HG03095 (cell line): Measurements from ENCODE around the gene CXCR4.

Experiments
- ATAC-seq: cut with Tn5 transposase; IDR thresholded peaks from one replicate; pipeline ENCODE4 v1.9.1; 2021; ENCODE audit warnings: moderate library complexity; ENCODE audit not compliant: unreplicated experiment

The CXCR4 gene

DNA sequence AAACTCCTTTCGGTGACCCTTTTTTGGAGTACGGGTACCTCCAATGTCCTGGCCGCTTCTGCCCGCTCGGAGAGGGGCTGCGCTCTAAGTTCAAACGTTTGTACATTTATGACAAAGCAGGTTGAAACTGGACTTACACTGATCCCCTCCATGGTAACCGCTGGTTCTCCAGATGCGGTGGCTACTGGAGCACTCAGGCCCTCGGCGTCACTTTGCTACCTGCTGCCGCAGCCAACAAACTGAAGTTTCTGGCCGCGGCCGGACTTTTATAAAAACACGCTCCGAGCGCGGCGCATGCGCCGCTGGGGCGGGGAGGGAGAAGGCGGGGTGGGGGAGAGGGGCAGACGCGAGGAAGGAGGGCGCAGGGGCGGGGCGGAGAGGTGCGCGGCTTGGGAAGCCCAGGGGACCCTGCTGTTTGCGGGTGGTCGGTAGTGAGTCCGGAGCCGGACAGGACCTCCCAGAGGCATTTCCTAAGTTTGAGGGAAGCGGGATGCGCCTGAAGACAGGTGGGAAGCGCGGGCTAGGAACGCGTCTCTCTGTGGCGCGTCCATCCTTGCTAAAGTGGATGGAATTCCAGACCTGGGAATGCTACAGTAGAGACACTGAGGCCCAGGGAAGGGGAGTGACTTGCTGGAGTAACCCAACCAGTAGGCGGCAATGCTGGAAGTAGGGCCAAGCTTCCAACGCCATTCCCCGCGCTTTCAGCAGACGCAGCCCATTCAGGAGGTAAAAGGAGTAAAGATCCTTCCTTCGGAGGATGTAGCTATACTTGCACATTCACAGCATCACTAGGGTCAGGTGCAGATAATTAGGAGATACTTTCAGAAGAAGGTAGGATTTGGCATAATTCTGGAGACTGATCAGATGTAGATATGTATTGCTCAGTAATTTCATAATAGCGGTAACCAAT is at the start of gene CXCR4:
CXCR4 (minus strand) TSS at position 241 of the 910 bp plus-strand sequence; CDS start at position 152, 89 bp downstream.
- peak; percentile 32 for ATAC-seq

DNA sequence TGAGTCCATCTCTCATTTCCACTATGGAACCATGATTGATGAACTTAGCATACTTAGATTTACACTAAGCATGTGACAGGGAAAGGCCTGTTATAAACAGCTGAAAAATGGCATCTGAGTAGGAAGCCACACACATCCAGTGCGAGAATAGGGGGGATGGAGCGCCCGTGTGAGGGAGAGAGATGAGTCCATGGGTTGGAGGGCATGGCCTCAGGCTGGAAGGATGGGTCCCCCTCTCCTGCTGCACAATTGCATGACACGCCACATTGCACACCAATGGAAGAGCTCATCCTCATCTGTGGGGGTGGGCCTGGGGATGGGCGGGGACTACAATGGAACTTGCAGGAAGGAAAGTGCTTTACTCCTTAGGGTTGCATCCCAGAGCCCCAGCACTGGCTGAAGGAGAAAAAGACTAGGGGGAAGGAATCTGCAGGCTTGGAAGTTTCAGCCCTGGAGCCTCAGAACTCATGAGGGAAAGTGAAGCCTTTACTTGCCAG is 46.4 kb upstream of the CXCR4 start:
- no peak for ATAC-seq

DNA sequence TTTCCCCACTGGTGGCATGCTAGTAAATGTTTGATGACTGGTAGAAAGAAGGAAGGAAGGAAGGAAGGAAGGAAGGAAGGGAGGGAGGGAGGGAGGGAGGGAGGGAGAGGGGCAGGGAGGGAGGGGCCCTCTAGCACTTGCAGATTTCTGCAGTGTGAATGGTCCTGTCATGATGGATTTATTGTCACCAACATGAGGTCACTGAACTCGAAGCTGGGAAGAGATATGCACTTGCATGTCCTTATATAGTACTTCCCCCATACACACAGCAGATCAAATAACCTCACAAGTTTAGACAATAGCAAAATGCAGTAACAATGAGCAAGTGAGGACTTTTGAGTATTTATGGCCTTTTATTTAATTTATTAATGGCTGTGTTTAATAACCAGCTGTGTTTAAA is 44.5 kb upstream of the CXCR4 start:
- ATAC-seq, result no peak

DNA sequence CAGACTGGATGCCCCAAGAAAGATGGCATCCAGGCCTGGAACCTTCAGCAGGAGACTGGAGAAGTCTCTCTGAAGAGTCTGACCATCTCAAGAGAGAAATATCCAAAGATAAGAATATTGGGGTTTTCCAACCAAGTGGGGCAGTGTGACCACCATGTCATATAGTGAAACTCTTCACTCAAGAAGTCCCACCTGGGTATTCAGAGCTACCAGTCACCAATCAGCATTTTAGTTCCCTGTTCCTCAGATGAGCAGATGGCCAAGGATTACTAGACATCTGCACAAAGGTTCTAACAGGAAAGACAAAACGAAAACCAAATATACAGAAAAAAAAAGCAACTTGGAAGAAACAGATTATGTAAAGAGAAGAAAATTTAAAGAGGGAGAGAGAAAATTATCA is 38.5 kb upstream of the CXCR4 start:
- ATAC-seq, result no peak

DNA sequence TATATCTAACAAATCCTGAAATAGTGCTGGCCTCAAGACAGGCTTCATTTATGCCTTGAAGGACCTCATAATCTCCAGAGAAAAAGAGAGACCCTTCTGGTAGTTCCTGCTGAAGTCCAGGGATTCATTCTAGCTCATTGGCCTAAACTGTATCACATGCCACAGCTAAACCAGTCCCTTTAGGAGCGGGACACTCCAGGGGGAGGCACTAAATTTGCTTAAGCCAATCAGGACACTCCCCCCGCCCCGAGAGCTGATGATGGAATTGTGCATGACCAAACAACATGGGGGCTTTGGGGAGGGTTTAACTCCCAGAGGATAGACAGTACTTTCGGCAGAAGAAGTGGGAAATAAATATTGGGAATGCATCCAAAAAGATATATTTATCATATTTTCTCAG is 36.4 kb upstream of the CXCR4 start:
- no peak for ATAC-seq

DNA sequence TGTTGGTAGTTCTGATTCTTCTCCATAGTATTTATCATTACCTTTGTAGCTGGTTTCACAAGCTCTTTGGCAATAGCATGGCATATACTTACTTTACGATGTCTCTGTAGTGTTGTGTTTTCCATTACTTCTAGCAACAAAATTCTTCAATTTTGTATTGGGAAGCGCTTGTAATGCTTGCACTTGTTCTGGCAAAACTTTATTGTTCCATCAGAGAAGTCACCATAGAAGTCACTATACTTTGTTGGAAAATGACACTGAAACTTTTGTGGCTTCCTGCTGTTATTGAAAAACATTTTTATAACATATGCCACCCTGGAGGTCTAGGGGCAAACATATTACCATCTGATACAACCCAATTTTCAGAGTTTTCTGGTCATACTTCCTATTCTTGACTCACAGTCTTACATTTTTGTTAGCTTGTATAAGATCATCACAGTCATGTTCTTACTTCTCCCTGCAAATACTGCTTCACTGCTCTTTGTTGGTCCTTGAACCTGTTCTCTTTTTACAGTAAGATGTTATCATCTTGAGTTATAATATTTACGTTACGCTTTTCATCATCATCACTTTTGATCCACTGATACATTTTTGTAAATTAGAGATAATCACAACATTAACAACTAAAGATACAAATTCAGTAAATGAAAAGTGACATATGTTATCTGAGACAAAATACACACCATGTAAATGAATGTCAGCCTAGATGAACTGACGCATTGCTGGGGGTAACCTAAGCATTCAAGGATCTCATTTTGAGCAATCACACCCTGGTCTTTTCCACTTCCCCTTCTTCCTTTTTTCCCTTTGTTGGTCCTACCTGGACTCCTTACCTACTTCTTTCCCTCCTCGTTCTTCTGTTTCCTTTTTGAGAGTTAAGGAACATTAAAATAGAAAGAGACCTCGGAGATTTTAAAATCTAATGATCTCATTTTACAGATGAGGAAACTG is 33.3 kb upstream of the CXCR4 start:
- no peak for ATAC-seq

DNA sequence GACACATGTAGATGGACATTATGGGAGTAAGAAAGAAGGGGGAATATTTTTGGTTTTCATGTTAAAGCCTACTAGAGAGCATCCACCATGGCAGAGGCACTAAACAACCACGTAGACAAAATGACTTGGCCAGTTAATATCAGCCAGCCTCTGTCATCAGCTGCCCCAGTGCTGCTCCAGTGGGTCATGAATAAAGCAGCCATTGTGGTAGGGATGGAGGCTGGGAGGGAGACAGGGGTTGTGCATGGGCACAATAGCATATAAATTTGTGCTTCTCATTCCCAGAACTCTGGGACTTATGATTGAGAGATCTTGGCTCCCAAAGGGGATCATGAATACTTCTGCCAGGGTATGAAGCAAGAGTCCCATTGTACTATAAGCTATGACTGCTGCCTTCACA is 31.1 kb upstream of the CXCR4 start:
- ATAC-seq, result no peak

DNA sequence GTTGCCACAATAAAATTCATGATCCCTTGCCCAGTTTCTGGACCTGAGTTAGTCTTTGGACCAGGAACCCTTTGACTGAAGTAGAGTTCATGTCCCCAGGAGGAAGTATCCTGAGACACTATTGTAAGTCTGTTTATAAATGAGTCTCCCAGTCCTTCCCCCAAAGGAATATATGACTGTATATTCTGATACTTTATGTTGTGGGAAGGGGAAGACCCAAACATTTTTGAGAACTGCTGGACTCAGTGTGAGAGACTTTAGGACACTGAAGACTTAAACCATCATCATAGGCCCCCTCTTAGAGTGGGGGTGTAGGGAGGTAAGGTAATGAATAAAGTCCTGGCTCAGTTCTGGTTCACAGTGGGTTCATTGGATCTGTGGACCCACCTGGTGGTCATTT is 28.6 kb upstream of the CXCR4 start:
- ATAC-seq, result no peak

DNA sequence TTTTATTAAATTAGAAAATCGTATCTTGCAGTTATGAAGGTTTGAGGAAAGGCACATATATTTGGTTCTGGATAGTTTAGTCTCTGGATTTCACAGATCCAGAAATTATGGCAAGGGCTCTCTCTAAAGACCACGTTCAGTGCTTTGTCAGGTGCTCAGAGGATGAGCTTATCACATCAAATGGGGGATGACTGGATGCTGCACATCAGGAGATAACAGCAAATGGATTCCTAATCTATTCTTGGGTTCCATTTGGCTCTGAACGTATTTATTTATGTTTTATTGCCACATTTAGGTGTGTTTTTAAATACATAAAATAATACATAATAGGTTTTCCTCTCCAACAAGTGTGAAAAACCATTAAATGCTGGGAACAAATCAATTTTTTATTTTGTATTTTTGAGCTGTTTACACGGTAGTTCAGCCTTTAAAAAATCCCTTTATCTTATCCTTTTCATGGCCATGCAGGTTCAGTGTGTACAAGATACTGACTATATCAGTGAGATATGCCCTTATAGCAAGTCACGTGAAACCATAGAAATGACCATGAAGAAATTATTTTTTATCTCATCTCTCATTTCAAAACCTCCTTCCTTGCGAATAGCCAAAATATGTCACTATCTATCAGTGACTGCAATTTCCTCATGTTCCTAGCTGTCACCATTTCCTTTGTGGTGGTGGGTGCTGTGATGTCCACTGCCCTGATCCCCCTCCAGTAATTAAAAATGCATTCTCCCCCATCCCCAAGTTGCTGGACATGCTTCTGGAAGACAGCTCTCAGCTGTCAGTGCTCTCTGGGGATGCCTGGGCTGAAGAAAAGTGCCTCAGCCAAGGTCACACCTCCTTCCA is 25.9 kb upstream of the CXCR4 start:
- no peak for ATAC-seq

DNA sequence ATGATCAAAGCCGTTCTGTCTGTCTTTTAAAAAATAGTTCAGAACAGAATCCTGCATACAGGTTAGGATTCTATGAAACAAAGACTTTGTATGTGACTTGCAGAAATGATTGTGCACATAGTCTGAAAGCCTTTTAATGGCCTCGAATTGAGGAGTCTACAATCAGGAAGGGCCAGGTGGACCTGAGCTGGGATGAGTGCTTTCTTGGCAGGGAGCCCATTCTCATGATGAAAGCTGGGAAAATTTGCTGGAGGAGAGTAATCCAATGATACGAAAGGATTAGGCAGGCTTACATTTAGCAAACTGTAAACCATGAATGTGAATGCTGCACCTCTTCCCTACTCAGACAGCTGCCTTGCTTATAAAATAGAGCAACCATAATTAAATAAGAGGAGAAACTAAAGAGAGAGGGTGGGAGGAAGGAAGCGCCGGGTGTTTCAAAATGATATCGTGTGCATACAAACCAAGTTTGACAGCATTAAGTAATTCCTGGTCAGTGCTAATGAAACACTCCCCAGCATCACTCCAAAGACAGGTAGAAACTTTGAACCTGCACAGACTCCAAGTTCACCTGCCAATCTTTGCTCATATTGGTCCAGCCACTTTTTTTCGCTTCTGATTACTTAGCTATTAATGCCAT is 23.7 kb upstream of the CXCR4 start:
- no peak for ATAC-seq

DNA sequence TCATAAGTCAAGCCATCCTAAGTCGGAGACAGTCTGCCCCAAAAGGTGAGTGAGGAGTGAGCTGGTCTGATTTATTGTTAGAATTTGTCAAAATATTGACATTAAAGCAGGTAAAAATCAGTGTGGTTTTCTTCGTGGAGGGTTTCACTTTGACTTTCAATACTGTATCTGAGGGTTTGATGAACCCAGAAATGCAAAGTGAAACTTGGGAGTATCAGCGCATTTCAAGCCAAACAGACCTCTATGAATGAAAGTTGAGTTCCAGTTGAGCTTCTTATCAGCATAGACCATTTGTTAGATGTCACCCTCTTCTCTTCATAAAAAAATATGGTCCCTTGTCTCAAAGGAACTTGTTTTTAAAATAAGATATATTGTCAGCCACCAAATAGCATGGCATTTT is 21.7 kb upstream of the CXCR4 start:
- ATAC-seq, result no peak

DNA sequence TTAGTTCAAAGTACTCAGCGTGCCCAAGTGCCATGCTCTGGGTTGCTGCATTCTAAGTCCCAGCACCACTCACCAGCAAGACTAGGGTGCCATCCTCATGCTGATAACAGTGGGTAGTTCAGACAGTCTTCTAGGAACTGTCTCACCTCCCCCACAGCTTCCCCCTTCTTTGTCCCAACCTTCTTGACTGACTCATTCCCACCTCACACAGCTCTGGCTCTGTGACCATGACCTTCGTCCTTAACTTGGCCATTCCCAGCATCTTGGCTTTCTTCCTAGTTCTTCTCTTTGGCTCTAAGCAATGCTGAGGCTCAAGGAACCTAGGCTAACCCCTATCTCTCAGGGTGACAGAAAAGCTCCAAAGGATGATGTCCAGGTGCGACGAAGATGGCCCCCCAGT is 20.0 kb upstream of the CXCR4 start:
- no peak for ATAC-seq

DNA sequence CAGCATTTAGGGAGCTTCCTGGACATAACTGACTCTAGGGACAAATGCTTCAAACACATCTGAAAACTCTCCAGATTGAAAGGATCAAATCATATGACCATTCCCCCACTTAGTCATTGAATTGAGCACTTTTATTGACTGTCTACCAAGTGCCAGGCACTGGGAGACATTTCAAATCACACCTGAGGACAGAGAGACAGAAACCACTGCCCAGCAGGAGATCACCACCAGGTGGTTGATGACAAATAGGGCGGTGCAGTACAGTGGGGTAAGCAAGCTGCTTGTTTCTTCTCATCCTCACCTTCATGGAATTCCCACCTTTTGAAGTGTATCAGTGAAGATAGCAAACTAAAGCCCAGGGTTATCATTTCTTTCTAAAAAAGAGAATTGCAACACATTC is 19.0 kb upstream of the CXCR4 start:
- ATAC-seq, result no peak

DNA sequence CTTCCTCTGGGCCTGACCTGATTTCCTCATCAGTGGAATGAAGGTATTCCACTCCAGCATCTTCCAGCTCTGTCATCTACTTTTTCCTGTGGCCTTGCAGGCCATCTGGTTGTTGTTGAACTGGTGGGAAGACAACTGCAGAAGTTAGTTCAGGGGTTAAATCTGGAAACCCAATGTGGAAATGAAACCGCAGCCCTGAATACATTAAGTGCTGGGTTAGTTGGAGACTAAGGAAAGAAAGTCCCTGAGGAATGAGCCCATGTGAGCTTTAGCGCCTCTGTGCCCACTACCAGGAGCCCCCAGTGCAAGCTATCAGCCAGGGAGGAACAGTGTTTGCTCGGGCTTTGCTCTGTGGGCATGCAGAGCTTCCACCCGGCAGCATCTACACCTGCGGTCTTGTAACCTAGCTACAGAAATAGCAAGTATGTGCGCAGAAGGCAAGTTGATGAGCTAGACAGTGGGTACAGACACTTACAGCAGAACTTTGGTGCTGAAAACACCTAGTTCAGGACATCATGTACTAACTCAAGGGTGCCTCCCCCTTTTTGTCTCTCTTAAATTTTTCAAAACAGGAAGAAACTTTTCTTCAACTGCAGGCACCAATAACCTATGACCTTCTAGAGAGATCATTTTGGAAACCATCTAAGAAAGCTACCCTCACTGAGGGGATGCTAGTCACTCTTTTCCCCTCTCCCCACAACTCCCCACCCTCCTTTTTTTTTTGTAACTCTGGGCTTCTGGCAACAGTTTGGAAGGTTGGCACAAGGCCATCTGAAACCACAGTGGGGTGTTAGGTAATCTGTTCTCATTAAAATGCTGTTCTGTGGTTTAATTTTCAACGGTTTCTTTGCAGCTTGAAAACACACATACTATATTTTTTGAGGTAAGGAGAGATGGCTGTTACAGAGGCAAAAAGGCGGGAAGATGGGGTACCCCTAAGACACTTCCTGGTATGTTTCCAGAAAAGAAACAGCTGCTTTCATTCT is 18.3 kb upstream of the CXCR4 start:
- peak; percentile 42 for ATAC-seq

DNA sequence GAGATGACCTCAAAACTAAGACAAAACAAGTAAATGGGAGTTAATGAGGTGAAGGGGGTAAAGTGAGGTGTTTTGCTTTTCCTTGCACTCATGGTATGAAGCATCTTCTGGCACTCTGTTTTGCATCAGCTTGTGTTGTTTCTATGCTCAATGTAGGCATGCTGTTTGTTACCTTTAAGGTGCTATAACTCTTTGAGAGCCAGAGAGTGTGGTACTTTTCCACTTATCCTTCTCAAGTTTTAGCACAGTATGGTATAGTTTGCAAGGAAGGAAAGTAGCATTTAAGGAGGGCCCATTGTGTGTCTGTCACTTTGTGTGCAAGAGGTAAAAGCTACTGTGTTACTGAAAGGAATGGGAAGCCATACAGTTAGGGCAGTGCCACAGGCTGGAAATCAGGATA is 17.5 kb upstream of the CXCR4 start:
- no peak for ATAC-seq

DNA sequence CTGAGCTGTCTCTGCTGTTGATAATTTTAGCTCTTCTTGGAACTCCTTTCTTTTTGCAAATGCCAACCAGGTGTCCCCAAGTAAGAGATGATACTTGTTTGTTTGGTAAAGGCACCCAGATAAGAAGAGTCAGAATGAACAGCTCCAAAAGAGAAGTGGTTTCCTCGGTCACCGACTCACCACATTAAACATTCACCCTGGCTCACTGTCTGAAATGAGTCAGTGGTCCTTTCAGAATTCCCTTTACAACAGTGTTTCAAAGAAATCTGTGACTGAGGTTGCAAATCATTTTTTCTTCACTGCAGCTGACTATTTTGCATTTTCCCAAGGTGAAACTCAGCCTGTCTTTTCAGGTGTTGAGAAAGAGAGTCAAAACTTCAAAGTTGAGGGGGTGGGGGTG is 16.2 kb upstream of the CXCR4 start:
- ATAC-seq, result no peak

DNA sequence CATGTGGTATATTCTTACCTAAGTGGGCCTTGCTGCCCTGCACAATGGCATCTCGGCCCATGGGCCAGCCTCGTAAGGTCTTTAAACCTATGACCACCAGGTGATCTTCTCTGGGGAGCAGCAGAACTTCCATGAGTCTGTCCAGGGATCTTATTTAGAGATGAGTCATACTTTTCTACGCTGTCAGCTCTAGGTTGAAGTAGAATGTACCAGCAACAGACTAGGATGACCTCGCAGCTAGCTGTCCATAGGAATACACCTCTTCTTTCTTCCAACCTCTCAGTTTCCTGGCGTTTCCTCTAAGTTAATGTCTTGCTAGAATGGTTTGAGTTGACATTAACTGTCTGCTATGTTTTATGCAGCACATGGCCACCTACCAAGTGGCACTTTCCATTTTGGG is 15.6 kb upstream of the CXCR4 start:
- ATAC-seq, result no peak

DNA sequence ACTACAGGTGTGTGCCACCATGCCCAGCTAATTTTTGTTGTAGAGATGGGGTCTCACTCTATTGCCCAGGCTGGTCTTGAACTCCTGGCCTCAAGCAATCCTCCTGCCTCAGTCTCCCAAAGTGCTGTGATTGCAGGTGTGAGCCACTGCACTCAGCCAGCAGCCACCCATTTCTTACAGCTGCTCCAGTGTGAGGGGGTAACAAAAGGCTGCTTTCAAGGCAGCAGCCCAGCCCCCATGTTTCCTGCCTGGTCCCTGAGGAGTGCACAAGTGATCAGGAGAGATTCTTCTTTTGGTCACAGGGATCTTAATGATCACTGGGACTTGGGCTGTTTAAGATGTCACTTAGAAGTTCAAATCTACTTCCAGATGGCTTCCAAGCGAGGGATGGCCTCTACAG is 15.2 kb upstream of the CXCR4 start:
- ATAC-seq, result no peak

DNA sequence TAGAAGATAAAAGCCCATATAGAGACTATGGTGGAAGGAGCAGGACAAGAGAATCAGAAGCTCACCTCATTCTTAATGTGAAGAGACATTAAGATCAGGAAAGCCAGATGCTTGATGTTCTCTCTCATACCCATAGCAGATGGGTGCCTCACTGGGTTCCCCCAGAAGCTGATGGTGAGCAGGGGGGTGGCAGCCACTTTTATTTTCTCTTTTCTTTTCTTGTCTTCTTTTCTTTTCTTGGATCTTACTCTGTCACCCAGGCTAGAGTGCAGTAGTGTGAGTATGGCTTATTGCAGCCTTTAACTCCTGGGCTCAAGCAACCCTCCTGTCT is 14.8 kb upstream of the CXCR4 start:
- ATAC-seq, result no peak
